GM21367 (cell line): Measurements from ENCODE around the gene PIEZO2.

Source experiments
- ATAC-seq: cut with Tn5 transposase; IDR thresholded peaks from one replicate; pipeline ENCODE4 v1.9.1; 2021; ENCODE audit not compliant: unreplicated experiment

Gene PIEZO2

GRCh38 chr18:11070593-11070992, 78.8 kb downstream of the PIEZO2 start:
- no peak for ATAC-seq

- no peak for ATAC-seq
Observed at GRCh38 chr18:11066038-11066437, 83.3 kb downstream of the PIEZO2 start.

GRCh38 chr18:11064727-11065460, 84.5 kb downstream of the PIEZO2 start:
- ATAC-seq: no peak

- ATAC-seq: no peak
Observed at GRCh38 chr18:11064106-11064505, 85.3 kb downstream of the PIEZO2 start.

- no peak for ATAC-seq
Observed at GRCh38 chr18:11055721-11056120, 93.6 kb downstream of the PIEZO2 start.

- ATAC-seq: no peak
Observed at GRCh38 chr18:11054497-11054896, 94.9 kb downstream of the PIEZO2 start.

GRCh38 chr18:11053293-11053692, 96.1 kb downstream of the PIEZO2 start:
- ATAC-seq: no peak

- ATAC-seq: no peak
Observed at GRCh38 chr18:11052800-11053199, 96.6 kb downstream of the PIEZO2 start.

- no peak for ATAC-seq
Observed at GRCh38 chr18:11051462-11051861, 97.9 kb downstream of the PIEZO2 start.

GRCh38 chr18:11050966-11051365, 98.4 kb downstream of the PIEZO2 start:
- ATAC-seq: no peak

- no peak for ATAC-seq
Observed at GRCh38 chr18:11047817-11048216, 101.6 kb downstream of the PIEZO2 start.

- no peak for ATAC-seq
Observed at GRCh38 chr18:11047156-11047555, 102.2 kb downstream of the PIEZO2 start.

GRCh38 chr18:11046140-11046539, 103.2 kb downstream of the PIEZO2 start:
- no peak for ATAC-seq

- no peak for ATAC-seq
Observed at GRCh38 chr18:11043694-11044093, 105.7 kb downstream of the PIEZO2 start.

GRCh38 chr18:11042247-11042646, 107.1 kb downstream of the PIEZO2 start:
- ATAC-seq: no peak

GRCh38 chr18:11040823-11041656, 108.3 kb downstream of the PIEZO2 start:
- ATAC-seq: no peak

- no peak for ATAC-seq
Observed at GRCh38 chr18:11040359-11040758, 109.0 kb downstream of the PIEZO2 start.

GRCh38 chr18:11037533-11038240, 111.7 kb downstream of the PIEZO2 start:
- no peak for ATAC-seq

- no peak for ATAC-seq
Observed at GRCh38 chr18:11035814-11036495, 113.4 kb downstream of the PIEZO2 start.

GRCh38 chr18:11035376-11035775, 114.0 kb downstream of the PIEZO2 start:
- no peak for ATAC-seq

- no peak for ATAC-seq
Observed at GRCh38 chr18:11034884-11035283, 114.5 kb downstream of the PIEZO2 start.
